PFSK-1 (cell line): ENCODE results near the gene NPSR1.

Source experiments
- FOXP2 ChIP-seq: optimal IDR thresholded peaks from 2 replicates; pipeline ENCODE3; 2011; ENCODE audit warnings: borderline replicate concordance, control low read depth, inconsistent platforms; ENCODE audit not compliant: insufficient read depth; ENCODE audit errors: extremely low read length, extremely low read depth
- POLR2AphosphoS5 ChIP-seq: IDR thresholded peaks from 2 replicates; pipeline ENCODE4 v1.6.1; 2012; ENCODE audit warnings: low read depth, mild to moderate bottlenecking, control low read depth, low read length, moderate library complexity
- SIN3A ChIP-seq: IDR thresholded peaks from 2 replicates; pipeline ENCODE4 v1.6.1; 2012; ENCODE audit warnings: mild to moderate bottlenecking, low read length, moderate library complexity, borderline replicate concordance; ENCODE audit not compliant: insufficient read depth
- TAF1 ChIP-seq: IDR thresholded peaks from 2 replicates; pipeline ENCODE4 v1.6.1; 2012; ENCODE audit warnings: low read length, control low read depth, borderline replicate concordance; ENCODE audit not compliant: insufficient read depth
- TF ChIP-seq, protein P1 (sequence below), 2 experiments: IDR thresholded peaks; 2 replicates each; pipeline versions ENCODE4 v1.6.1 to v1.8.0; 2011 to 2012; ENCODE audit warnings: low read depth in 2 of 2, low read length in 2 of 2, control low read depth in 1 of 2, inconsistent platforms in 1 of 2, mild to moderate bottlenecking in 1 of 2, moderate library complexity in 1 of 2; ENCODE audit not compliant: insufficient read depth in 1 of 2

NPSR1 gene

DNA sequence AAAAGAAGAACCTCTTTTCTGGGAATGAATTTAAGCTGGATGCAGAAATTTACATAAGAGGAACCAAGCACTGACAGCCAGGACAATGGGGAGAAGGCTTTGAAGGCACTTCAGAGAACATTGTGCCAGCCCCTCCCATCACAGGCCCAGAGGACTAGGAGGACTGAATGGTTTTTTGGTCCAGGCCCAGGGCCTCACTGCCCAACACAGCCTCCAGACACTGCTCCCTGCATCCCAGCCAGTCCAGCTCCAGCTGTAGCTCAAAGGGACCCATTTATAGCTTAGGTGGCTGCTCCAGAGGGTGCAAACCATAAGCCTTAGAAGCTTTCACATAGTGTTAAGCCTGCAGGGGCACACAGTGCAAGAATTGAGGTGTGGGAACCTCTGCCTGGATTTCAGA, 237.2 kb downstream of the NPSR1 start:
- TF ChIP-seq TAF1, result no peak
- TF ChIP-seq, protein P1, sequence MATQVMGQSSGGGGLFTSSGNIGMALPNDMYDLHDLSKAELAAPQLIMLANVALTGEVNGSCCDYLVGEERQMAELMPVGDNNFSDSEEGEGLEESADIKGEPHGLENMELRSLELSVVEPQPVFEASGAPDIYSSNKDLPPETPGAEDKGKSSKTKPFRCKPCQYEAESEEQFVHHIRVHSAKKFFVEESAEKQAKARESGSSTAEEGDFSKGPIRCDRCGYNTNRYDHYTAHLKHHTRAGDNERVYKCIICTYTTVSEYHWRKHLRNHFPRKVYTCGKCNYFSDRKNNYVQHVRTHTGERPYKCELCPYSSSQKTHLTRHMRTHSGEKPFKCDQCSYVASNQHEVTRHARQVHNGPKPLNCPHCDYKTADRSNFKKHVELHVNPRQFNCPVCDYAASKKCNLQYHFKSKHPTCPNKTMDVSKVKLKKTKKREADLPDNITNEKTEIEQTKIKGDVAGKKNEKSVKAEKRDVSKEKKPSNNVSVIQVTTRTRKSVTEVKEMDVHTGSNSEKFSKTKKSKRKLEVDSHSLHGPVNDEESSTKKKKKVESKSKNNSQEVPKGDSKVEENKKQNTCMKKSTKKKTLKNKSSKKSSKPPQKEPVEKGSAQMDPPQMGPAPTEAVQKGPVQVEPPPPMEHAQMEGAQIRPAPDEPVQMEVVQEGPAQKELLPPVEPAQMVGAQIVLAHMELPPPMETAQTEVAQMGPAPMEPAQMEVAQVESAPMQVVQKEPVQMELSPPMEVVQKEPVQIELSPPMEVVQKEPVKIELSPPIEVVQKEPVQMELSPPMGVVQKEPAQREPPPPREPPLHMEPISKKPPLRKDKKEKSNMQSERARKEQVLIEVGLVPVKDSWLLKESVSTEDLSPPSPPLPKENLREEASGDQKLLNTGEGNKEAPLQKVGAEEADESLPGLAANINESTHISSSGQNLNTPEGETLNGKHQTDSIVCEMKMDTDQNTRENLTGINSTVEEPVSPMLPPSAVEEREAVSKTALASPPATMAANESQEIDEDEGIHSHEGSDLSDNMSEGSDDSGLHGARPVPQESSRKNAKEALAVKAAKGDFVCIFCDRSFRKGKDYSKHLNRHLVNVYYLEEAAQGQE (IDR thresholded peaks at IDR 0.05; ENCODE audit: insufficient read depth in 1 of 2, low read depth in 2 of 2, low read length in 2 of 2), result no peak
- no peak for TF ChIP-seq POLR2AphosphoS5
- no peak for TF ChIP-seq SIN3A
- TF ChIP-seq FOXP2, result no peak
